Measurements from ENCODE around the gene GOLGA8O. TPM values are rescaled to one million over a fixed set of nuclear protein-coding genes. Genes with fewer than 3 reads are reported as not detected.
"Not testable (repeated sequence)": the region's sequence is repeated elsewhere in the genome, so short reads cannot be mapped to it uniquely, and the experiment has no call there.

The GOLGA8O gene
- total RNA-seq (1.7 TPM), polyA plus RNA-seq (0.63 TPM)

GRCh38 chr15:32455534-32455933 lies at the start of gene GOLGA8O:
GOLGA8O (minus strand) TSS chr15:32455634; CDS start chr15:32455536, 98 bp downstream.
- no CpG with 5 or more reads among the region's 7 CpGs for WGBS
- not testable (repeated sequence) for H3K4me1 ChIP-seq (ENCODE audit: insufficient read depth); H3K27ac ChIP-seq (ENCODE audit: low read depth); H3K4me3 ChIP-seq (ENCODE audit: low read depth, low read length); DNase-seq (ENCODE audit: extremely low spot score); H3K36me3 ChIP-seq (ENCODE audit: insufficient read depth)

- H3K4me1 ChIP-seq (ENCODE audit: insufficient read depth); H3K27ac ChIP-seq (ENCODE audit: low read depth); H3K4me3 ChIP-seq (ENCODE audit: low read depth, low read length); H3K36me3 ChIP-seq (ENCODE audit: insufficient read depth); DNase-seq (ENCODE audit: extremely low spot score): not testable (repeated sequence)
- WGBS = no CpG with 5 or more reads among the region's 8 CpGs
These were observed 48.8 kb upstream of the GOLGA8O start for GRCh38 chr15:32504152-32504811.

- H3K27ac ChIP-seq (ENCODE audit: low read depth); DNase-seq (ENCODE audit: extremely low spot score); H3K36me3 ChIP-seq (ENCODE audit: insufficient read depth); H3K4me3 ChIP-seq (ENCODE audit: low read depth, low read length); H3K4me1 ChIP-seq (ENCODE audit: insufficient read depth): not testable (repeated sequence)
- WGBS = 52% methylated on average over 1 of the region's 1 CpG
These were observed 47.5 kb upstream of the GOLGA8O start for GRCh38 chr15:32502946-32503345.

- H3K36me3 ChIP-seq (ENCODE audit: insufficient read depth); H3K27ac ChIP-seq (ENCODE audit: low read depth); DNase-seq (ENCODE audit: extremely low spot score); H3K4me3 ChIP-seq (ENCODE audit: low read depth, low read length); H3K4me1 ChIP-seq (ENCODE audit: insufficient read depth): not testable (repeated sequence)
- WGBS = no CpG with 5 or more reads among the region's 4 CpGs
These were observed 37.3 kb upstream of the GOLGA8O start for GRCh38 chr15:32492768-32493167.

GRCh38 chr15:32486474-32486873 lies 31.0 kb upstream of the GOLGA8O start:
- WGBS = 84% methylated on average over 10 of the region's 12 CpGs
- not testable (repeated sequence) for DNase-seq (ENCODE audit: extremely low spot score); H3K36me3 ChIP-seq (ENCODE audit: insufficient read depth); H3K4me1 ChIP-seq (ENCODE audit: insufficient read depth); H3K4me3 ChIP-seq (ENCODE audit: low read depth, low read length); H3K27ac ChIP-seq (ENCODE audit: low read depth)

- not testable (repeated sequence) for H3K4me3 ChIP-seq (ENCODE audit: low read depth, low read length); H3K36me3 ChIP-seq (ENCODE audit: insufficient read depth); H3K27ac ChIP-seq (ENCODE audit: low read depth); H3K4me1 ChIP-seq (ENCODE audit: insufficient read depth); DNase-seq (ENCODE audit: extremely low spot score)
- WGBS = 33% methylated on average over 4 of the region's 6 CpGs
These were observed 27.9 kb upstream of the GOLGA8O start for GRCh38 chr15:32483377-32483776.

- not testable (repeated sequence) for H3K27ac ChIP-seq (ENCODE audit: low read depth); DNase-seq (ENCODE audit: extremely low spot score); H3K36me3 ChIP-seq (ENCODE audit: insufficient read depth); H3K4me1 ChIP-seq (ENCODE audit: insufficient read depth); H3K4me3 ChIP-seq (ENCODE audit: low read depth, low read length)
- WGBS = no CpG with 5 or more reads among the region's 5 CpGs
These were observed 26.2 kb upstream of the GOLGA8O start for GRCh38 chr15:32481683-32482082.

GRCh38 chr15:32468076-32468475 lies 12.6 kb upstream of the GOLGA8O start:
- not testable (repeated sequence) for H3K4me1 ChIP-seq (ENCODE audit: insufficient read depth); DNase-seq (ENCODE audit: extremely low spot score); H3K4me3 ChIP-seq (ENCODE audit: low read depth, low read length); H3K27ac ChIP-seq (ENCODE audit: low read depth); H3K36me3 ChIP-seq (ENCODE audit: insufficient read depth)
- WGBS = 96% methylated on average over 19 of the region's 23 CpGs

GRCh38 chr15:32440445-32440977 lies 14.9 kb downstream of the GOLGA8O start:
- not testable (repeated sequence) for H3K4me3 ChIP-seq (ENCODE audit: low read depth, low read length); H3K27ac ChIP-seq (ENCODE audit: low read depth); H3K36me3 ChIP-seq (ENCODE audit: insufficient read depth); DNase-seq (ENCODE audit: extremely low spot score); H3K4me1 ChIP-seq (ENCODE audit: insufficient read depth)
- WGBS = 25% methylated on average over 5 of the region's 12 CpGs

- no CpG with 5 or more reads among the region's 73 CpGs for WGBS
- not testable (repeated sequence) for H3K4me3 ChIP-seq (ENCODE audit: low read depth, low read length); H3K27ac ChIP-seq (ENCODE audit: low read depth)
These were observed 21.1 kb downstream of the GOLGA8O start for GRCh38 chr15:32434102-32434963.

GRCh38 chr15:32427635-32428034 lies 27.8 kb downstream of the GOLGA8O start:
- not testable (repeated sequence) for DNase-seq (ENCODE audit: extremely low spot score); H3K4me1 ChIP-seq (ENCODE audit: insufficient read depth); H3K36me3 ChIP-seq (ENCODE audit: insufficient read depth)

More at GRCh38 chr15:32434102-32434963, 21.1 kb downstream of the GOLGA8O start:
- not testable (repeated sequence) for H3K36me3 ChIP-seq (ENCODE audit: insufficient read depth); H3K4me1 ChIP-seq (ENCODE audit: insufficient read depth); DNase-seq (ENCODE audit: extremely low spot score)

GRCh38 chr15:32426511-32426910 lies 28.9 kb downstream of the GOLGA8O start:
- DNase-seq (ENCODE audit: extremely low spot score); H3K27ac ChIP-seq (ENCODE audit: low read depth); H3K36me3 ChIP-seq (ENCODE audit: insufficient read depth); H3K4me3 ChIP-seq (ENCODE audit: low read depth, low read length); H3K4me1 ChIP-seq (ENCODE audit: insufficient read depth): not testable (repeated sequence)
- 70% methylated on average over 4 of the region's 4 CpGs for whole genome bisulfite sequencing

More at GRCh38 chr15:32427635-32428034, 27.8 kb downstream of the GOLGA8O start:
- H3K27ac ChIP-seq (ENCODE audit: low read depth); H3K4me3 ChIP-seq (ENCODE audit: low read depth, low read length): not testable (repeated sequence)
- WGBS = 60% methylated on average over 1 of the region's 4 CpGs

GRCh38 chr15:32407903-32408302 lies 47.5 kb downstream of the GOLGA8O start:
- H3K36me3 ChIP-seq (ENCODE audit: insufficient read depth); H3K4me1 ChIP-seq (ENCODE audit: insufficient read depth); H3K4me3 ChIP-seq (ENCODE audit: low read depth, low read length); DNase-seq (ENCODE audit: extremely low spot score); H3K27ac ChIP-seq (ENCODE audit: low read depth): not testable (repeated sequence)
- 0% methylated on average over 2 of the region's 3 CpGs for WGBS

GRCh38 chr15:32403192-32403591 lies 52.2 kb downstream of the GOLGA8O start, which contains the start of gene GOLGA8K:
GOLGA8K (minus strand) TSS chr15:32403292; CDS start chr15:32403194, 98 bp downstream.
- WGBS = no CpG with 5 or more reads among the region's 8 CpGs
- not testable (repeated sequence) for H3K27ac ChIP-seq (ENCODE audit: low read depth); H3K4me3 ChIP-seq (ENCODE audit: low read depth, low read length); H3K4me1 ChIP-seq (ENCODE audit: insufficient read depth); H3K36me3 ChIP-seq (ENCODE audit: insufficient read depth); DNase-seq (ENCODE audit: extremely low spot score)

Measured in urinary bladder (tissue), 4 donors.